ENCODE data around the gene LUC7L. TPM values are rescaled to one million over a fixed set of nuclear protein-coding genes. Genes with fewer than 3 reads are reported as not detected.
A peak's percentile ranks its signal among the peaks of the same experiment; 100 is the strongest.
"Not testable (repeated sequence)": the region's sequence is repeated elsewhere in the genome, so short reads cannot be mapped to it uniquely, and the experiment has no call there.

Gene LUC7L
- total RNA-seq, 1 experiment from 2014 or later, result 79.3 TPM

GRCh38 chr16:175011-175949 lies 54.0 kb downstream of the LUC7L start:
- no peak overlapping the region for H3K27ac Mint-ChIP-seq (ENCODE audit: unreplicated experiment)
- no peak for DNase-seq
- CTCF ChIA-PET, result interaction anchor here (1.7 kb wide), 1 partner anchor 187 kb away, joined by 6 read pairs; no protein-coding TSS in a partner anchor
- intact Hi-C loops (cut with micrococcal nuclease; ENCODE audit: unreplicated experiment), result no loop called here
- H3K4me3 Mint-ChIP-seq (ENCODE audit: low read depth, unreplicated experiment), result no peak overlapping the region
- H3K36me3 Mint-ChIP-seq (ENCODE audit: insufficient read depth, unreplicated experiment), result peaks cover 14% of the 10 kb centered on the region
- peaks cover 74% of the 10 kb centered on the region for H3K27me3 Mint-ChIP-seq (ENCODE audit: unreplicated experiment)
- TF ChIP-seq CTCF (IDR thresholded peaks at IDR 0.05; ENCODE audit: unreplicated experiment), result no peak
- H3K9me3 Mint-ChIP-seq (ENCODE audit: low read depth, unreplicated experiment), result no peaks in the 10 kb centered on the region
- no TSS peak for BruUV-seq (replicated peaks)
- H3K4me1 Mint-ChIP-seq (ENCODE audit: low read depth, unreplicated experiment), result peaks cover 4% of the 10 kb centered on the region

GRCh38 chr16:173928-174769 lies 55.1 kb downstream of the LUC7L start:
- CTCF ChIA-PET, result interaction anchor here (1.7 kb wide), 1 partner anchor 188 kb away, joined by 6 read pairs; no protein-coding TSS in a partner anchor
- BruUV-seq (replicated peaks); DNase-seq; H3K27ac Mint-ChIP-seq (ENCODE audit: unreplicated experiment); intact Hi-C loops (cut with micrococcal nuclease; ENCODE audit: unreplicated experiment); H3K9me3 Mint-ChIP-seq (ENCODE audit: low read depth, unreplicated experiment): not testable (repeated sequence)
- H3K4me3 Mint-ChIP-seq (ENCODE audit: low read depth, unreplicated experiment), result peak overlapping the region; percentile 50
- H3K27me3 Mint-ChIP-seq (ENCODE audit: unreplicated experiment), result peaks cover 85% of the 10 kb centered on the region
- H3K36me3 Mint-ChIP-seq (ENCODE audit: insufficient read depth, unreplicated experiment), result peaks cover 15% of the 10 kb centered on the region
- peaks cover 11% of the 10 kb centered on the region for H3K4me1 Mint-ChIP-seq (ENCODE audit: low read depth, unreplicated experiment)

- intact Hi-C loops (cut with micrococcal nuclease; ENCODE audit: unreplicated experiment); H3K9me3 Mint-ChIP-seq (ENCODE audit: low read depth, unreplicated experiment); CTCF ChIA-PET; BruUV-seq (replicated peaks); H3K27ac Mint-ChIP-seq (ENCODE audit: unreplicated experiment); DNase-seq: not testable (repeated sequence)
- peaks cover 19% of the 10 kb centered on the region for H3K4me1 Mint-ChIP-seq (ENCODE audit: low read depth, unreplicated experiment)
- peak overlapping the region; percentile 50 for H3K4me3 Mint-ChIP-seq (ENCODE audit: low read depth, unreplicated experiment)
- peaks cover 88% of the 10 kb centered on the region for H3K27me3 Mint-ChIP-seq (ENCODE audit: unreplicated experiment)
- peaks cover 19% of the 10 kb centered on the region for H3K36me3 Mint-ChIP-seq (ENCODE audit: insufficient read depth, unreplicated experiment)
Measured at GRCh38 chr16:173211-173854, 55.9 kb downstream of the LUC7L start.

GRCh38 chr16:172374-172941 lies 56.8 kb downstream of the LUC7L start, which contains the start of gene HBA2:
HBA2 (plus strand) TSS chr16:172876; CDS start chr16:172913, 37 bp downstream.
- DNase-seq; H3K9me3 Mint-ChIP-seq (ENCODE audit: low read depth, unreplicated experiment); intact Hi-C loops (cut with micrococcal nuclease; ENCODE audit: unreplicated experiment); H3K27ac Mint-ChIP-seq (ENCODE audit: unreplicated experiment); BruUV-seq (replicated peaks); CTCF ChIA-PET: not testable (repeated sequence)
- Mint-ChIP-seq H3K4me3 (ENCODE audit: low read depth, unreplicated experiment) (peak within 1 kb of the TSS; percentile 50), H3K27me3 (ENCODE audit: unreplicated experiment) (peaks cover 84% of the 10 kb centered on the region), H3K4me1 (ENCODE audit: low read depth, unreplicated experiment) (peaks cover 20% of the 10 kb centered on the region), H3K36me3 (ENCODE audit: insufficient read depth, unreplicated experiment) (peaks cover 16% of the 10 kb centered on the region)

GRCh38 chr16:170788-171187 lies 58.5 kb downstream of the LUC7L start:
- no TSS peak for BruUV-seq (replicated peaks)
- CTCF ChIA-PET, result no interaction called here
- H3K27ac Mint-ChIP-seq (ENCODE audit: unreplicated experiment), result peak overlapping the region; percentile 14
- peaks cover 16% of the 10 kb centered on the region for H3K36me3 Mint-ChIP-seq (ENCODE audit: insufficient read depth, unreplicated experiment)
- H3K9me3 Mint-ChIP-seq (ENCODE audit: low read depth, unreplicated experiment), result no peaks in the 10 kb centered on the region
- peaks cover 20% of the 10 kb centered on the region for H3K4me1 Mint-ChIP-seq (ENCODE audit: low read depth, unreplicated experiment)
- H3K27me3 Mint-ChIP-seq (ENCODE audit: unreplicated experiment), result peaks cover 92% of the 10 kb centered on the region
- no peak for TF ChIP-seq CTCF (IDR thresholded peaks at IDR 0.05; ENCODE audit: unreplicated experiment)
- no peak overlapping the region for H3K4me3 Mint-ChIP-seq (ENCODE audit: low read depth, unreplicated experiment)
- no peak for DNase-seq
- intact Hi-C loops (cut with micrococcal nuclease; ENCODE audit: unreplicated experiment), result no loop called here

- DNase-seq, result peak; percentile 30
- Mint-ChIP-seq H3K27me3 (ENCODE audit: unreplicated experiment) (peaks cover 92% of the 10 kb centered on the region), H3K4me1 (ENCODE audit: low read depth, unreplicated experiment) (peaks cover 20% of the 10 kb centered on the region), H3K36me3 (ENCODE audit: insufficient read depth, unreplicated experiment) (peaks cover 16% of the 10 kb centered on the region)
- H3K4me3 Mint-ChIP-seq (ENCODE audit: low read depth, unreplicated experiment); H3K27ac Mint-ChIP-seq (ENCODE audit: unreplicated experiment); BruUV-seq (replicated peaks); CTCF ChIA-PET; H3K9me3 Mint-ChIP-seq (ENCODE audit: low read depth, unreplicated experiment); intact Hi-C loops (cut with micrococcal nuclease; ENCODE audit: unreplicated experiment): not testable (repeated sequence)
Measured at GRCh38 chr16:170088-170507, 59.2 kb downstream of the LUC7L start.

Measured in Calu3 (cell line).